Measurements from ENCODE around the gene HECW1. TPM values are rescaled to one million over a fixed set of nuclear protein-coding genes. Genes with fewer than 3 reads are reported as not detected.

Gene HECW1
- polyA plus RNA-seq, 1 donor (not counting 4 experiments of a cell fraction or from before 2014, with no cell fraction given), result not detected

DNA sequence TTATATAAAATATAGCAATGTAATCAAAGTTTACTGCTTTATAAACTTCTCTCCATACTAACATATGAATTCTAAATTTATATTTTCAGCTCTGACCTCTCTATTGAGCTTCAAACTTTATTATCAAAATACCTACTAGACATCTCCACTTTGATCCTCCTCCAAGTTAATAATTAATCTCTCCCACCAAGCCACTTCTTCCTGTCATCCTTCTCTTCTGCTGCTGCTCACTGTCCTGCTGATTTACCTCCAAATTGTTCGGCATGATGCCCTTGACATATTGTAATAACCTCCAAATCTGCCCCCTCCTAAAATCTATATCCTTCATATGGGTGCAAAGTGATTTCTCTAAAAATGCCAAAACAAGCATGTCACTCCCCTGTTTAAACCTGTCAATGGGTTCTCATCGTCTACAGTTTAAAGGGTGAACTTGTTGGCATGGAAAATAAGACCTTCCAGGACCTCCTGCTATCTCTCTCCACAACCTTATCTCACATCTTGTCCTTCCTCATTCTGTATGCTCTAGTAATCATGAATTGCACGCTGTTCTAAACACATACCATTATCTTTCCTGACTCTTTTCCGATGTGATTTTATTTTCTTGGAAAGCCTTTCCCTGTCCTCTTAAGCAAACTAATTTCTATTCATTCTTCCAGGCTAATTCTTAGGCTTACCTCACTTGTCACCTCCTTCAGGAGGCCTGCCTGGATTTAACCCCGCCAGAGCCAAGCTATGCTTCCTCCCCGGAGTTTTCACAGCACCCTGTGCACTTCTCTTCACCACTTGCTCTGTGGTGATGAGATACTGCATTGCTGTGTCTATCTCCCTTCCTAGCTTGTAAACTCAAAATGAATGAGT is 418.3 kb downstream of the HECW1 start:
- H3K79me2 ChIP-seq (ENCODE audit: control insufficient read depth, insufficient read depth, low read length), result no peaks in the 10 kb centered on the region
- FAIRE-seq (peak; percentile 5), DNase-seq (ENCODE audit: low read depth, low spot score) (no peak)
- no peak overlapping the region for H3K4me3 ChIP-seq (ENCODE audit: control insufficient read depth in 2 of 3, extremely low read depth in 1 of 3, insufficient read depth in 2 of 3, low read depth in 1 of 3, low read length in 3 of 3)
- no peak overlapping the region for H2AFZ ChIP-seq (ENCODE audit: control insufficient read depth, low read length)
- no peak overlapping the region for H3K9ac ChIP-seq (ENCODE audit: control insufficient read depth, extremely low read depth, insufficient read depth, low read length)
- H3K9me3 ChIP-seq (ENCODE audit: control insufficient read depth, low read depth, low read length), result no peaks in the 10 kb centered on the region
- no peaks in the 10 kb centered on the region for H3K36me3 ChIP-seq (ENCODE audit: control insufficient read depth in 2 of 2, extremely low read depth in 1 of 2, insufficient read depth in 2 of 2, low read length in 2 of 2)
- dilution Hi-C loops (cut with MboI; ENCODE audit: extremely low pct_ligation_motif_present, low sequenced_read_pairs), result no loop called here
- TF ChIP-seq, protein P1, sequence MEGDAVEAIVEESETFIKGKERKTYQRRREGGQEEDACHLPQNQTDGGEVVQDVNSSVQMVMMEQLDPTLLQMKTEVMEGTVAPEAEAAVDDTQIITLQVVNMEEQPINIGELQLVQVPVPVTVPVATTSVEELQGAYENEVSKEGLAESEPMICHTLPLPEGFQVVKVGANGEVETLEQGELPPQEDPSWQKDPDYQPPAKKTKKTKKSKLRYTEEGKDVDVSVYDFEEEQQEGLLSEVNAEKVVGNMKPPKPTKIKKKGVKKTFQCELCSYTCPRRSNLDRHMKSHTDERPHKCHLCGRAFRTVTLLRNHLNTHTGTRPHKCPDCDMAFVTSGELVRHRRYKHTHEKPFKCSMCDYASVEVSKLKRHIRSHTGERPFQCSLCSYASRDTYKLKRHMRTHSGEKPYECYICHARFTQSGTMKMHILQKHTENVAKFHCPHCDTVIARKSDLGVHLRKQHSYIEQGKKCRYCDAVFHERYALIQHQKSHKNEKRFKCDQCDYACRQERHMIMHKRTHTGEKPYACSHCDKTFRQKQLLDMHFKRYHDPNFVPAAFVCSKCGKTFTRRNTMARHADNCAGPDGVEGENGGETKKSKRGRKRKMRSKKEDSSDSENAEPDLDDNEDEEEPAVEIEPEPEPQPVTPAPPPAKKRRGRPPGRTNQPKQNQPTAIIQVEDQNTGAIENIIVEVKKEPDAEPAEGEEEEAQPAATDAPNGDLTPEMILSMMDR (optimal IDR thresholded peaks at IDR 0.05 in 1 of 3, IDR thresholded peaks at IDR 0.05 in 1 of 3, conservative IDR thresholded peaks at IDR 0.05 in 1 of 3; ENCODE audit: extremely low read depth in 1 of 3, insufficient read depth in 2 of 3, low read length in 3 of 3), result no peak
- no peak for TF ChIP-seq EZH2 (IDR thresholded peaks at IDR 0.05; ENCODE audit: low read length)
- no peaks in the 10 kb centered on the region for H3K9me1 ChIP-seq (ENCODE audit: control insufficient read depth, extremely low read depth, insufficient read depth, low read length)
- H3K27me3 ChIP-seq (ENCODE audit: control insufficient read depth, extremely low read depth, insufficient read depth, low read length), result peaks cover 7% of the 10 kb centered on the region
- H4K20me1 ChIP-seq (ENCODE audit: control insufficient read depth, extremely low read depth, insufficient read depth, low read length), result no peaks in the 10 kb centered on the region
- no peak overlapping the region for H3K27ac ChIP-seq (ENCODE audit: control insufficient read depth, insufficient read depth, low read length)
- peaks cover 7% of the 10 kb centered on the region for H3K4me1 ChIP-seq (ENCODE audit: control insufficient read depth, extremely low read depth, insufficient read depth, low read length)
- no peak overlapping the region for H3K4me2 ChIP-seq (ENCODE audit: control insufficient read depth, extremely low read depth, insufficient read depth, low read depth, low read length)

DNA sequence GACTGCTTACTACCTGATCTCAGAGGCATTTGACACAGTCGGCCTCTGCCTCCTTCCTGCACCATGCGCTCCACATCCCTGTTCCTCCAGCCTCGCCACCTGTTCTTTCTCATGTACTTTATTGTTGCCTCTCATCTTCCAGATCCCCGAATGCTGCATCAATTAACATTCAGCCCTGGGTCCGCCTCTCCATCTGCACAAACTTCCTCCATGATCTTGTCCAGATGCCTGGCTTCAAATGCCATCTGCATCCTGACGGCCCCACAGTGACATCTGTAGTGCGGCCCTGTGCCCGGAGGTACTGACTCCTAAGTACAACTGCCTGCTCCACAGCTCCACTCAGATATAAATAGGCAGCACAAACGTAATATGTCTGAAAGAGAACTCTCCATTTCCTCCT is 419.3 kb downstream of the HECW1 start:
- no peaks in the 10 kb centered on the region for H4K20me1 ChIP-seq (ENCODE audit: control insufficient read depth, extremely low read depth, insufficient read depth, low read length)
- no peak for FAIRE-seq
- no peaks in the 10 kb centered on the region for H3K36me3 ChIP-seq (ENCODE audit: control insufficient read depth in 2 of 2, extremely low read depth in 1 of 2, insufficient read depth in 2 of 2, low read length in 2 of 2)
- dilution Hi-C loops (cut with MboI; ENCODE audit: extremely low pct_ligation_motif_present, low sequenced_read_pairs), result no loop called here
- peaks cover 7% of the 10 kb centered on the region for H3K27me3 ChIP-seq (ENCODE audit: control insufficient read depth, extremely low read depth, insufficient read depth, low read length)
- no peak overlapping the region for H3K4me2 ChIP-seq (ENCODE audit: control insufficient read depth, extremely low read depth, insufficient read depth, low read depth, low read length)
- no peaks in the 10 kb centered on the region for H3K9me3 ChIP-seq (ENCODE audit: control insufficient read depth, low read depth, low read length)
- peaks cover 16% of the 10 kb centered on the region for H3K4me1 ChIP-seq (ENCODE audit: control insufficient read depth, extremely low read depth, insufficient read depth, low read length)
- no peak overlapping the region for H3K4me3 ChIP-seq (ENCODE audit: control insufficient read depth in 2 of 3, extremely low read depth in 1 of 3, insufficient read depth in 2 of 3, low read depth in 1 of 3, low read length in 3 of 3)
- H3K79me2 ChIP-seq (ENCODE audit: control insufficient read depth, insufficient read depth, low read length), result no peaks in the 10 kb centered on the region
- no peaks in the 10 kb centered on the region for H3K9me1 ChIP-seq (ENCODE audit: control insufficient read depth, extremely low read depth, insufficient read depth, low read length)
- no peak for DNase-seq (ENCODE audit: low read depth, low spot score)
- H3K27ac ChIP-seq (ENCODE audit: control insufficient read depth, insufficient read depth, low read length), result no peak overlapping the region
- no peak overlapping the region for H3K9ac ChIP-seq (ENCODE audit: control insufficient read depth, extremely low read depth, insufficient read depth, low read length)
- TF ChIP-seq EZH2 (IDR thresholded peaks at IDR 0.05; ENCODE audit: low read length), result no peak
- TF ChIP-seq, protein P1 (optimal IDR thresholded peaks at IDR 0.05 in 1 of 3, IDR thresholded peaks at IDR 0.05 in 1 of 3, conservative IDR thresholded peaks at IDR 0.05 in 1 of 3; ENCODE audit: extremely low read depth in 1 of 3, insufficient read depth in 2 of 3, low read length in 3 of 3), result no peak
- no peak overlapping the region for H2AFZ ChIP-seq (ENCODE audit: control insufficient read depth, low read length)

Data from keratinocyte (primary cell).